Peyer's patch (tissue), 4 donors: ENCODE measurements around the gene SPATA18. TPM values are rescaled to one million over a fixed set of nuclear protein-coding genes. Genes with fewer than 3 reads are reported as not detected.
"Not testable (repeated sequence)": the region's sequence is repeated elsewhere in the genome, so short reads cannot be mapped to it uniquely, and the experiment has no call there.

ENCODE experiments used
- DNase-seq, 3 donors: peaks; one replicate each; pipeline ENCODE4 v3.0.0-alpha.2; 2017 to 2019
- H3K27ac ChIP-seq, 4 donors: fragments of 200-600 bp; sonication (generic); one replicate each; pipeline ENCODE4 v1.5.1; 2016 to 2019
- H3K27me3 ChIP-seq, 2 donors: fragments of 200-600 bp; sonication (generic); one replicate each; pipeline ENCODE4 v1.5.1; 2019
- H3K36me3 ChIP-seq, 3 donors: fragments of 200-600 bp; sonication (generic); one replicate each; pipeline ENCODE4 v1.5.1; 2016 to 2019
- H3K4me1 ChIP-seq, 4 donors: fragments of 200-600 bp; sonication (generic); one replicate each; pipeline ENCODE4 v1.5.1; 2016 to 2019
- H3K4me3 ChIP-seq, 4 donors: fragments of 200-600 bp; sonication (generic); 1 replicate in 3 of 4; 2 replicates in 1 of 4; pipeline ENCODE4 v1.5.1; 2016 to 2019; ENCODE audit warnings: mild to moderate bottlenecking in 1 of 4
- H3K9me3 ChIP-seq, 4 donors: fragments of 200-600 bp; sonication (generic); one replicate each; pipeline ENCODE4 v1.5.1; 2016 to 2019; ENCODE audit warnings: mild to moderate bottlenecking in 1 of 4
- POLR2A ChIP-seq, 2 donors: fragments of 450-650 bp; IDR thresholded peaks; one replicate each; pipeline ENCODE4 v1.5.1; 2017; ENCODE audit warnings: antibody characterized with exemption in 2 of 2, mild to moderate bottlenecking in 2 of 2, moderate library complexity in 2 of 2
- total RNA-seq, 4 donors: library from RNA; depleted of rRNA; stranded (reverse); fragments of >200 nt; gene quantifications; one replicate each; pipeline ENCODE4 v1.1.0, GENCODE V29; 2016
- TF ChIP-seq, protein P1 (sequence below), 6 experiments: fragments of 450-650 bp in 4 of 6; fragments of 200-600 bp in 2 of 6; sonication (generic) in 1 of 6; IDR thresholded peaks; one replicate each; pipeline ENCODE4 v1.5.1; 2017 to 2019; ENCODE audit warnings: antibody characterized with exemption in 6 of 6, mild to moderate bottlenecking in 3 of 6, moderate library complexity in 1 of 6

The SPATA18 gene
- total RNA-seq, 4 donors from 2014 or later = 3.4 to 10.3 (median 4.3) TPM

GRCh38 chr4:52112411-52112810, 61.3 kb downstream of the SPATA18 start:
- no peaks in the 10 kb centered on the region for H3K36me3 ChIP-seq
- no peaks in the 10 kb centered on the region for H3K4me1 ChIP-seq
- H3K27me3 ChIP-seq = no peaks in the 10 kb centered on the region
- H3K27ac ChIP-seq = no peak overlapping the region
- no peak for DNase-seq
- no peaks in the 10 kb centered on the region for H3K9me3 ChIP-seq
- TF ChIP-seq, protein P1, sequence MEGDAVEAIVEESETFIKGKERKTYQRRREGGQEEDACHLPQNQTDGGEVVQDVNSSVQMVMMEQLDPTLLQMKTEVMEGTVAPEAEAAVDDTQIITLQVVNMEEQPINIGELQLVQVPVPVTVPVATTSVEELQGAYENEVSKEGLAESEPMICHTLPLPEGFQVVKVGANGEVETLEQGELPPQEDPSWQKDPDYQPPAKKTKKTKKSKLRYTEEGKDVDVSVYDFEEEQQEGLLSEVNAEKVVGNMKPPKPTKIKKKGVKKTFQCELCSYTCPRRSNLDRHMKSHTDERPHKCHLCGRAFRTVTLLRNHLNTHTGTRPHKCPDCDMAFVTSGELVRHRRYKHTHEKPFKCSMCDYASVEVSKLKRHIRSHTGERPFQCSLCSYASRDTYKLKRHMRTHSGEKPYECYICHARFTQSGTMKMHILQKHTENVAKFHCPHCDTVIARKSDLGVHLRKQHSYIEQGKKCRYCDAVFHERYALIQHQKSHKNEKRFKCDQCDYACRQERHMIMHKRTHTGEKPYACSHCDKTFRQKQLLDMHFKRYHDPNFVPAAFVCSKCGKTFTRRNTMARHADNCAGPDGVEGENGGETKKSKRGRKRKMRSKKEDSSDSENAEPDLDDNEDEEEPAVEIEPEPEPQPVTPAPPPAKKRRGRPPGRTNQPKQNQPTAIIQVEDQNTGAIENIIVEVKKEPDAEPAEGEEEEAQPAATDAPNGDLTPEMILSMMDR (IDR thresholded peaks at IDR 0.05) = no peak
- no peak for TF ChIP-seq POLR2A (IDR thresholded peaks at IDR 0.05)
- H3K4me3 ChIP-seq = no peak overlapping the region

- no peak for TF ChIP-seq POLR2A (IDR thresholded peaks at IDR 0.05)
- TF ChIP-seq, protein P1 (IDR thresholded peaks at IDR 0.05) = no peak
- H3K9me3 ChIP-seq = no peaks in the 10 kb centered on the region
Measured at GRCh38 chr4:52116641-52117040, 65.5 kb downstream of the SPATA18 start.

DNA sequence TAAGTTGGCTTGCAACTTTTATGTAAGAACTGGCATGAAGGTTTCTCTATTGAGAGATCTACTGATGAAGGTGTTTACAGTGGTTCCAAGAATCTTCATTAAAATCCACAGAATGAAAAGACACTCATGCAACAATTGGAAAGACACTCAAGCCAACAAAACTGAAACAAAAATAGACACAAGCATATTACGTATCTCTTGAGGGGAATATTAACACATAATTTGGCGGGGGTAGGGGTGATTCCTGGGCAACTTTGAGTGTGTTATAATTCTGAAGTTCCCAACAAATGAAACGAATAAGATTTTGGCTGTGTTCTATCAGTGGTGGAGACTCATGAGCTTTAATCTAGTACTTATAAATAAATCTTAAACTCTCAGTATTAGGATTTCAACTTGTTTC, 75.1 kb downstream of the SPATA18 start:
- Histone ChIP-seq H3K9me3 (no peaks in the 10 kb centered on the region), H3K4me3 (no peak overlapping the region), H3K36me3 (no peaks in the 10 kb centered on the region), H3K27ac (no peak overlapping the region), H3K4me1 (no peaks in the 10 kb centered on the region), H3K27me3 (no peaks in the 10 kb centered on the region)
- no peak for DNase-seq
- no peak for TF ChIP-seq POLR2A (IDR thresholded peaks at IDR 0.05)
- TF ChIP-seq, protein P1 (IDR thresholded peaks at IDR 0.05) = no peak

More at GRCh38 chr4:52116641-52117040, 65.5 kb downstream of the SPATA18 start:
- Histone ChIP-seq H3K4me1 (no peaks in the 10 kb centered on the region), H3K4me3 (no peak overlapping the region), H3K27ac (no peak overlapping the region), H3K27me3 (no peaks in the 10 kb centered on the region), H3K36me3 (no peaks in the 10 kb centered on the region)
- no peak for DNase-seq

GRCh38 chr4:52126966-52127365, 75.9 kb downstream of the SPATA18 start:
- H3K36me3 ChIP-seq = no peaks in the 10 kb centered on the region
- no peaks in the 10 kb centered on the region for H3K27me3 ChIP-seq
- H3K9me3 ChIP-seq = no peaks in the 10 kb centered on the region
- H3K4me1 ChIP-seq = no peaks in the 10 kb centered on the region
- TF ChIP-seq, protein P1 (IDR thresholded peaks at IDR 0.05) = no peak
- no peak for TF ChIP-seq POLR2A (IDR thresholded peaks at IDR 0.05)
- H3K27ac ChIP-seq = no peak overlapping the region
- DNase-seq = no peak
- H3K4me3 ChIP-seq = no peak overlapping the region

- H3K4me1 ChIP-seq = no peaks in the 10 kb centered on the region
- no peak for DNase-seq
- no peaks in the 10 kb centered on the region for H3K9me3 ChIP-seq
- no peak overlapping the region for H3K4me3 ChIP-seq
- no peaks in the 10 kb centered on the region for H3K27me3 ChIP-seq
- TF ChIP-seq, protein P1 (IDR thresholded peaks at IDR 0.05) = no peak
- no peak for TF ChIP-seq POLR2A (IDR thresholded peaks at IDR 0.05)
- no peaks in the 10 kb centered on the region for H3K36me3 ChIP-seq
- no peak overlapping the region for H3K27ac ChIP-seq
Measured at GRCh38 chr4:52135171-52135570, 84.1 kb downstream of the SPATA18 start.

DNA sequence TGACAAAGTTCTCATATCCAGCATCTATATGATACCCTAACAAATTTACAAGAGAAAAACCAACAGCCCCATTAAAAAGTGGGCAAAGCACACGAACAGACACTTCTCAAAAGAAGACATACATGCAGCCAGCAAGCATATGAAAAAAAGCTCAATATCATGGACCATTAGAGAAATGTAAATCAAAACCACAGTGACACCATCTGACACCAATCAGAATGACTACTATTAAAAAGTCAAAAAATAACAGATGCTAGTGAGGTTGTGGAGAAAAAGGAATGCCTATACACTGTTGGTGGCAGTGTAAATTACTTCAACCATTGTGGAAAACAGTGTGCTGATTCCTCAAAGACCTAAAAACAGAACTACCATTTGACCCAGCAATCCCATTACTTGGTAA, 86.0 kb downstream of the SPATA18 start:
- not testable (repeated sequence) for H3K9me3 ChIP-seq, H3K36me3 ChIP-seq, DNase-seq, H3K27ac ChIP-seq, H3K4me3 ChIP-seq, H3K27me3 ChIP-seq, H3K4me1 ChIP-seq
- TF ChIP-seq, protein P1 (IDR thresholded peaks at IDR 0.05) = peak in 1 of 6 experiments; percentile 25
